22Rv1 (cell line): ENCODE measurements around the gene DCN.

Source experiments
- H3K27ac ChIP-seq: fragments of 450-650 bp; 2 replicates; pipeline ENCODE4 v1.5.1; 2017
- CTCF ChIP-seq: fragments of 450-650 bp; IDR thresholded peaks from 2 replicates; pipeline ENCODE4 v1.5.1; 2017; ENCODE audit warnings: mild to moderate bottlenecking
- ZFX ChIP-seq: fragments of 450-650 bp; IDR thresholded peaks from 2 replicates; pipeline ENCODE4 v1.6.1; 2017; ENCODE audit warnings: antibody characterized with exemption, borderline replicate concordance

The DCN gene

DNA sequence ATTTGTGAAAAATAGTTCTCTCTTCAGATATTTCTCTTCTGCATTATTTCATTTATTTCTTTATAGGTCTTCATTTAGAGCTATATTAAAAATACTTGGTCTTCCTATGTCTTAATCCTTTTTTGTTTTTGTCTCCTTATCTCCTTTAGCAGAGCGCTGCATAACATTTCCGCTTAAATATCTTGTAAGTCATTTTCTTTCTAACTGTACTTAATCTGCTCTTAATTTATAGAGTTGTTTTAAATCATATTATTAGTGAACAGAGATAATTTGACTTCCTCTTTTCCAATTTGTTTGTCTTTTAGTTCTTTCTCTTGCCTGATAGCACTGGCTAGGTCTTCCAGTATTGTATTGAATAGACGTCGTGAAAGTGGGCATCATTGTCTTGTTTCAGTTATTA is 89.3 kb downstream of the DCN start:
- TF ChIP-seq ZFX: no peak
- no peak for TF ChIP-seq CTCF
- H3K27ac ChIP-seq: no peak overlapping the region

DNA sequence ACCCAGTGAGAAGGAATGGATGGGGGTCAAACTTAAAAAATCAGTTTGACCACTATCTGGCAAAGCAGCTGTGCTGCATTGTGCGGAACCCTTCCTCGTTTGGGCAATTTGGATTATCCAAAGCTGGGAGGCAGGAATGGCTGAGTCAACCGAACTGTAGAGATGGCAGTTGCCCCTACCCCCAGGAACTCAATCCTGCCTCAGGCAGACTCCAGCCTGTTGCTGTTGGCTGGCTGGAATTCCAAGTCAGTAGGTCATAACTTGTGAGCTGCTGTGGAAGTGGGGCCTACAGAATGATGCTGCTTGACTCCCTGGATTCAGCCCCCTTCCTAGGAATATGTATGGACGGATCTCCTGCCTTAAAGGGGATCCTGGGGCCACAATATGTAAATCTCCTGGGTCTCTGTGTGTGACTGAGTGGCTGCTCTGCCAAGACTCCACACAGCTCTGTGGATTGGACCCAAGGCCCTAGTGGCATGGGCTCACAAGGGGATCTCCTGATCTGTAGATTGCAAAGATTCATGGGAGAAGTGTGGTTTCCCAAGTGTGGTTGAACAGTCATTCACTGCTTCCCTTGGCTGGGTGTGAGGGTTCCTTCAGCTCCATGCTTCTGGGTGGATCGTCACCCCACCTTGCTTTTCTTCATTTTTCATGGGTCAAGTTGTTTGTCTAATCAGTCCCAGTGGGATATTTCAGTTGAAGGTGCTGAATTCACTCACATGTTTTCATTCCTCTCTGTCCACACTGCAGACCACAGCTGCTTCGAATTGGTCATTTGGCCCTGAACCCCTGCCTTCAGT is 90.5 kb downstream of the DCN start:
- TF ChIP-seq ZFX (no peak), CTCF (no peak)

More for the DNA sequence above, 90.5 kb downstream of the DCN start:
- H3K27ac ChIP-seq: no peak overlapping the region
